ENCODE measurements around the gene ALK.

ALK gene

GRCh38 chr2:29918941-29919340 is 2.4 kb downstream of the ALK start:
- Histone ChIP-seq H3K79me2 (ENCODE audit: low read length) (no peaks in the 10 kb centered on the region), H4K20me1 (ENCODE audit: insufficient read depth, low read length) (no peaks in the 10 kb centered on the region), H3K4me1 (ENCODE audit: low read length) (peaks cover 5% of the 10 kb centered on the region; the same call in 1 of the 2 replicates), H3F3A (ENCODE audit: insufficient read depth, low read length) (no peaks in the 10 kb centered on the region), H3K27ac (ENCODE audit: low read length) (no peak overlapping the region), H3K4me3 (ENCODE audit: low read length) (no peak overlapping the region), H3K36me3 (replicated peaks; ENCODE audit: insufficient read depth, low read length) (no peaks in the 10 kb centered on the region), H3K9me2 (replicated peaks; ENCODE audit: insufficient read depth, low read length) (no peaks in the 10 kb centered on the region), H3K4me2 (ENCODE audit: low read depth, low read length) (no peak overlapping the region), H3K9ac (ENCODE audit: low read length) (no peak overlapping the region), H3K27me3 (replicated peaks; ENCODE audit: insufficient read depth, low read length) (peaks cover 32% of the 10 kb centered on the region), H3K9me3 (replicated peaks; ENCODE audit: insufficient read depth, low read length) (no peaks in the 10 kb centered on the region), H2AFZ (ENCODE audit: low read length) (no peak overlapping the region)
- DNase-seq: no peak
- no peak for TF ChIP-seq CTCF (IDR thresholded peaks at IDR 0.05; ENCODE audit: low read length)
- no peak for TF ChIP-seq EZH2phosphoT487 (IDR thresholded peaks at IDR 0.05; ENCODE audit: low read length)
- TF ChIP-seq EZH2 (optimal IDR thresholded peaks at IDR 0.05; ENCODE audit: low read depth, low read length): no peak

- Histone ChIP-seq H3K27ac (ENCODE audit: low read length) (no peak overlapping the region), H3K4me1 (ENCODE audit: low read length) (peaks cover 5% of the 10 kb centered on the region; the same call in 1 of the 2 replicates), H3K27me3 (replicated peaks; ENCODE audit: insufficient read depth, low read length) (peaks cover 30% of the 10 kb centered on the region), H3F3A (ENCODE audit: insufficient read depth, low read length) (no peaks in the 10 kb centered on the region), H3K79me2 (ENCODE audit: low read length) (no peaks in the 10 kb centered on the region), H3K9me2 (replicated peaks; ENCODE audit: insufficient read depth, low read length) (no peaks in the 10 kb centered on the region), H3K9me3 (replicated peaks; ENCODE audit: insufficient read depth, low read length) (no peaks in the 10 kb centered on the region), H3K9ac (ENCODE audit: low read length) (no peak overlapping the region), H3K4me2 (ENCODE audit: low read depth, low read length) (no peak overlapping the region), H4K20me1 (ENCODE audit: insufficient read depth, low read length) (no peaks in the 10 kb centered on the region), H2AFZ (ENCODE audit: low read length) (no peak overlapping the region), H3K36me3 (replicated peaks; ENCODE audit: insufficient read depth, low read length) (no peaks in the 10 kb centered on the region), H3K4me3 (ENCODE audit: low read length) (no peak overlapping the region)
- DNase-seq: no peak
- TF ChIP-seq EZH2 (optimal IDR thresholded peaks at IDR 0.05; ENCODE audit: low read depth, low read length) (no peak), CTCF (IDR thresholded peaks at IDR 0.05; ENCODE audit: low read length) (no peak), EZH2phosphoT487 (IDR thresholded peaks at IDR 0.05; ENCODE audit: low read length) (no peak)
Measured at GRCh38 chr2:29917781-29918180, 3.6 kb downstream of the ALK start.

GRCh38 chr2:29916571-29916970 is 4.8 kb downstream of the ALK start:
- no peak for TF ChIP-seq EZH2 (optimal IDR thresholded peaks at IDR 0.05; ENCODE audit: low read depth, low read length)
- TF ChIP-seq EZH2phosphoT487 (IDR thresholded peaks at IDR 0.05; ENCODE audit: low read length): no peak
- no peak for TF ChIP-seq CTCF (IDR thresholded peaks at IDR 0.05; ENCODE audit: low read length)

More at GRCh38 chr2:29916571-29916970, 4.8 kb downstream of the ALK start:
- no peaks in the 10 kb centered on the region for H3K36me3 ChIP-seq (replicated peaks; ENCODE audit: insufficient read depth, low read length)
- H3K27me3 ChIP-seq (replicated peaks; ENCODE audit: insufficient read depth, low read length): 0 out of 2 replicates have a peak, but pooled peaks cover 21% of the 10 kb centered on the region
- peaks cover 5% of the 10 kb centered on the region; the same call in 1 of the 2 replicates for H3K4me1 ChIP-seq (ENCODE audit: low read length)
- H3K9me2 ChIP-seq (replicated peaks; ENCODE audit: insufficient read depth, low read length): no peaks in the 10 kb centered on the region
- no peak overlapping the region for H3K9ac ChIP-seq (ENCODE audit: low read length)
- H3K4me3 ChIP-seq (ENCODE audit: low read length): no peak overlapping the region
- no peak for DNase-seq
- no peak overlapping the region for H3K4me2 ChIP-seq (ENCODE audit: low read depth, low read length)
- H3K9me3 ChIP-seq (replicated peaks; ENCODE audit: insufficient read depth, low read length): no peaks in the 10 kb centered on the region
- H3K79me2 ChIP-seq (ENCODE audit: low read length): no peaks in the 10 kb centered on the region
- no peak overlapping the region for H2AFZ ChIP-seq (ENCODE audit: low read length)
- no peaks in the 10 kb centered on the region for H3F3A ChIP-seq (ENCODE audit: insufficient read depth, low read length)
- H3K27ac ChIP-seq (ENCODE audit: low read length): no peak overlapping the region
- no peaks in the 10 kb centered on the region for H4K20me1 ChIP-seq (ENCODE audit: insufficient read depth, low read length)
